Keratinocyte (primary cell): ENCODE results near the gene DIO3.

Source experiments
- CTCF ChIP-seq, 3 experiments: IDR thresholded peaks in 1 of 3; conservative IDR thresholded peaks in 1 of 3; optimal IDR thresholded peaks in 1 of 3; 2 replicates in 2 of 3; 3 replicates in 1 of 3; pipeline versions ENCODE3 to v1.5.1; 2011; ENCODE audit warnings: low read length in 3 of 3, mild to moderate bottlenecking in 3 of 3, moderate library complexity in 2 of 3, control low read depth in 1 of 3, inconsistent platforms in 1 of 3; ENCODE audit not compliant: insufficient read depth in 2 of 3; ENCODE audit errors: extremely low read depth in 1 of 3
- EZH2 ChIP-seq: IDR thresholded peaks from one replicate; pipeline ENCODE4 v1.6.1; 2012; ENCODE audit warnings: inconsistent platforms, mild to moderate bottlenecking, low read length, moderate library complexity

- TF ChIP-seq EZH2 = peak; percentile 73
- no peak for TF ChIP-seq CTCF (optimal IDR thresholded peaks at IDR 0.05 in 1 of 3, IDR thresholded peaks at IDR 0.05 in 1 of 3, conservative IDR thresholded peaks at IDR 0.05 in 1 of 3; ENCODE audit: extremely low read depth in 1 of 3, insufficient read depth in 2 of 3, low read length in 3 of 3)
These were observed 3.8 kb downstream of the DIO3 start for GRCh38 chr14:101564819-101565698.
